ENCODE results near the gene TNP1. TPM values are rescaled to one million over a fixed set of nuclear protein-coding genes. Genes with fewer than 3 reads are reported as not detected.

TNP1 gene
- total RNA-seq, 1 donor: not detected

DNA sequence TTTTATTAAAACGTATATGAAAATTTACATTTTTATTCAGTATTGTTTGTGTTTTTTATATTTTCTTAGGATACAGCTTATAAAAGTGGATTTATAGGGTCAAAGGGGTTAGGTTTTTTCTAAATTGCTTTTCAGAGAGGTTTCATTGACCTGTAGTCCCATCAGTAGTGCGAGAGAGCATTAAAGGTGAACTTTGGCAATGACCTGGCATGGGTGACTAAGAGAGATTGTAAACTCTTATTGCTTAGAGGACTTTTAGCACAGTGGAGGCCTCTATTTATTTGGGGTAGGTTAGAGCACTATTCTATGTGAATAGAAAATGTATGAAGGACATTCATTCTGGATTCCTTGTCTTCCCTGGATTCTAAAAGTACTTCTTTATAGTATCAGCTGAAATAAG lies 16.0 kb upstream of the TNP1 start:
- DNase-seq (ENCODE audit: low read depth in 2 of 3, low spot score in 2 of 3): no peak

- peak in 1 of 3 donors; percentile 24 for DNase-seq (ENCODE audit: low read depth in 2 of 3, low spot score in 2 of 3)
These were observed 13.7 kb upstream of the TNP1 start for GRCh38 chr2:216873573-216873972.

- no peak for DNase-seq (ENCODE audit: low read depth in 2 of 3, low spot score in 2 of 3)
These were observed 12.8 kb upstream of the TNP1 start for GRCh38 chr2:216872624-216873023.

GRCh38 chr2:216872040-216872439 lies 12.2 kb upstream of the TNP1 start:
- no peak for DNase-seq (ENCODE audit: low read depth in 2 of 3, low spot score in 2 of 3)

DNA sequence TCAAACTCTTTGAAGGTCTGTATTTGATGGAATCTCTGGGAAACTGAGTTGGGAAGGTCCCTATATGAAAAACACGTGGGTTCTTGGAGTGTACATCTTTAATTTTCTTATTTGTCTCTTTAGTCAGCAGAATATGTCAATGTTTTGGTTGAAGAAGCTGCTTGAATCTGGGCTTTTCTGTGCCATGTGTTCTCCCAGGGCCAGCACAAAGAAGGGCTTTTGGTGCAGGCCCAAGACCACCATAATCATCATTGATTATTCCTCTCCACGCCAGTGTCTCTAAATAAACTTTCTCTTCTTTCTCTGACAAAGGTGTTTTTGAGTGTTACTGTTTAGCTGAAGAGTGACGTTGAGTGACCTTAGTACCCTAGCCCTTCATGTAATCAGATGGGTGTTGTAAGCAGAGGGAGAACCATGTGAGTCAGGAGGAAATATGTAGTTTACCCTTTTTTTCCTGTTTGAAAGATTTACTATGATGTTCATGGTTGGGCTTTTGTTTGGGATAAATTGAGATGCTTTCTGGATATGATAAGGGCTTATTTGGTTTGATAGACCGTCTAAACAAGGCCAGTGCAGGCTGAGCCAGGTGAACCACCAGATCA lies 11.6 kb upstream of the TNP1 start:
- DNase-seq (ENCODE audit: low read depth in 2 of 3, low spot score in 2 of 3): no peak

- DNase-seq (ENCODE audit: low read depth in 2 of 3, low spot score in 2 of 3): no peak
These were observed 10.9 kb upstream of the TNP1 start for GRCh38 chr2:216870508-216871332.

- DNase-seq (ENCODE audit: low read depth in 2 of 3, low spot score in 2 of 3): no peak
These were observed 6.7 kb upstream of the TNP1 start for GRCh38 chr2:216866515-216867095.

GRCh38 chr2:216865658-216866057 lies 5.8 kb upstream of the TNP1 start:
- no peak for DNase-seq (ENCODE audit: low read depth in 2 of 3, low spot score in 2 of 3)

DNA sequence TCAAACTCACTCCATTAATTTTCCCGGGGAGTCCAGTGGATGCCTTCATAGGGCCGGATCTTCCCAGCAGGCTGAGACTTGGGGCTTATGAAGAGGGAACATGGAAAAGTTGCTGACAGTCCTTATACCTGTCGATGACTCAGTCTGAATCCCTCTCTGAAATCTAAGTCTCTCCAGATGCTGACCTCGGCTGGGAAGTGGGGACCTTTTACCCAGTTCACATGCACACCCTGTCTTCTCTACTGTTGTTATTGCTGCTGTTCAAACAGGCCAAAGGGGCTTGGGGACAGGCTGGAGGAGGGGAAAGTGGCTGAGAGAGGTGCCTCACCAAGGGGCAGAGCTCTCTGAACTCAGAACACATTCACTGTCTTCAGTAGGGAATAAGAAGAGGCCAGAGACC lies 4.1 kb upstream of the TNP1 start:
- DNase-seq (ENCODE audit: low read depth in 2 of 3, low spot score in 2 of 3): no peak

DNA sequence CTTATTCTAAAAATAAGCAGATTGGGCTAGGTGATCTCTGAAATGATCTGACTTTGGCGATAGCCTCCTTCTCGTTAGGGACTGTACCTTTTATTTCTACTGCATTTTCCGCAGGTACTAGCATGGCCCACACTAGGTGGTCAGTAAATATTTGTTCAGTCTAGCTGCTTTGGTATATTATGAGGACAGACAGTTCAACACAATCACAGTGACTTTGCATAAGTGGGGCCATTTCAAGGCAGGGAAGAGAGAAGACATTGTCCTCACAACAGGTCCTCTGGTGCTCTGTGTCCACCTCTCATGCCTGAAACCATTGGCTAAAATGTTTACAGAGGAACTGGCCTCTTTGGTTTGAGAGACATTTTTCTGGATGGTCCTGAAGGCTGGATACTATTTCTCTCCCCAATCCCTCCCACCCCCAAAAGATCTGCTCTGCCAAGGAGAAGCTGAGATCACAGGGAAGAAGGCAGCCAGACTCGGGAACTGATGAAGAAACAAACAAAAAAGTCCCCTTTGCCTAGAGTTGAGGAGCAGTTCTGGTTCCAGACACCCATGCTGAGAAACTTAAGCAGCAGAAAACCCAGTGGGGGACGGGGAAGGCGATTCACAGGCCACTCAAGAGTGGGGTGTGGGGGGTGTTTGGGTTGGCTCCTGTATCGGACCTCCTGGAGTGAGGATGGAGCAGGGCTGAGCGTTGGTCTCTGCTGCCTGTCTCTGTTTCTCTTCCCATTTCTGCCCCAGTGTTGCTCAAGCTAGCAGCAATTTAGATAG lies 2.9 kb upstream of the TNP1 start:
- DNase-seq (ENCODE audit: low read depth in 2 of 3, low spot score in 2 of 3): no peak

DNA sequence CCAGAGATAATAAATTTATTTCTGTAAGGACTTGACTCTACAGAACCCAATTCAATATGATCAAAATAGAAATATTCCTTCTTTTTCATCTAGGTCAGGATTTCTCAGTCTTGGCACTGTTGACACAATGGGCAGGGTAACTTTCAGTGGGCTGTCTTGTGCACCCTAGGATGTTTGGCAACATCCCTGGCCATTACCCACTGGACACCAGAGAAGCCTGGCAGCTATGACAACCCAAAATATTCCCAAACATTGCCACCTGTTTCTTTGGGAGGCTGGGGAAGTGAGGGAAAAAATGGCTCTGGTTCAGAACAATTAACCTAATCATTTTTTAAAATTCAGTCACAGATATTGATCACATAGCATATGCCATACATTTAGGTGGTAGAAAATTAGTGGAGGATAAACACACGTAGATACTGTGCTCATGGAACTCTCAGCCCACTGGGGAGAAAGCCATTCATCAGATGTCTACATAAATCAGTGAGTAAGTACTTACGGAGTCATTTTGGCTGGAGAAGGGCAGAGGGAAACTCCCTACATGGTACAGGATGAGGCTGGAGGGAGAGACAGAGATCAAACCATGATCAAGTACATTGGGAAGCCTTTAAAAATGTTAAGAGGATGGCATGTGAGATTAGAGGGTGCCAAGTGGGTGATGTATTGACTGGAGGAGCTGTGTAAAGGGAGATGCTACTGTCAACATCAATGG lies 718 bp upstream of the TNP1 start:
- DNase-seq (ENCODE audit: low read depth in 2 of 3, low spot score in 2 of 3): no peak

- DNase-seq (ENCODE audit: low read depth in 2 of 3, low spot score in 2 of 3): no peak
These were observed 1.6 kb downstream of the TNP1 start for GRCh38 chr2:216858312-216858711.

- DNase-seq (ENCODE audit: low read depth in 2 of 3, low spot score in 2 of 3): peak in 1 of 3 donors; percentile 2
These were observed 2.7 kb downstream of the TNP1 start for GRCh38 chr2:216857131-216857550.

DNA sequence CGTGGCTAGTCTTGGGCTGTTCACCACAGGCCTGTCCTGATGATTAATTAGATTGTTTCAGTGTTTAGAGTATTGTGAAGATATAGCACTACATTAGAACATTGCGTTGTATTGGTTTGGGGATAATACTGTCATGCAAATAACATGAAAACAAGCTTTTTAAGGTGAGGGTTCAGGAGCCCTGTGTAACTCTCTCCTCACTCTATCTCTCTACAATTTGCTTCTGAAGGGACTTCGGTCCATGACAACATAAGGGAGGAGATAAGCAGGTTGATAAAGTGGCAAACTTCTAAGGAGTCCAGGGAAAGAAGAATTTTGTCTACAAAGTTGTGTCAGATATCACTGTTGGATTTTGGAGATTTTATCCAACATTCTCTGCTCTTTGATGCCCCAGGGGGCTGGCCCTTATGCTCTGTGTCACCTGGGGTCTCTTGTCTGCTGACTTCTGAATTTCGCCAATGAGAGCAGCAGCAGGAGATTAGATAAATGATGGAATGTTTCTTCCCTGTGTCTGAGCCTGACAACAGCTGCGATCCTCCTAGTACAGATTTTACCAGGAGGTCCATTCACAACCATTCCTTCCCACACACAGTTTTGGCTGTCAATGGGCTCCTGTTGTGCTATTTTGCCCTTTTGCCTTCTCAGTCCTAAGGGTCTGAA lies 3.3 kb downstream of the TNP1 start:
- DNase-seq (ENCODE audit: low read depth in 2 of 3, low spot score in 2 of 3): no peak

- no peak for DNase-seq (ENCODE audit: low read depth in 2 of 3, low spot score in 2 of 3)
These were observed 4.3 kb downstream of the TNP1 start for GRCh38 chr2:216855605-216856004.

GRCh38 chr2:216855079-216855478 lies 4.8 kb downstream of the TNP1 start:
- DNase-seq (ENCODE audit: low read depth in 2 of 3, low spot score in 2 of 3): no peak

DNA sequence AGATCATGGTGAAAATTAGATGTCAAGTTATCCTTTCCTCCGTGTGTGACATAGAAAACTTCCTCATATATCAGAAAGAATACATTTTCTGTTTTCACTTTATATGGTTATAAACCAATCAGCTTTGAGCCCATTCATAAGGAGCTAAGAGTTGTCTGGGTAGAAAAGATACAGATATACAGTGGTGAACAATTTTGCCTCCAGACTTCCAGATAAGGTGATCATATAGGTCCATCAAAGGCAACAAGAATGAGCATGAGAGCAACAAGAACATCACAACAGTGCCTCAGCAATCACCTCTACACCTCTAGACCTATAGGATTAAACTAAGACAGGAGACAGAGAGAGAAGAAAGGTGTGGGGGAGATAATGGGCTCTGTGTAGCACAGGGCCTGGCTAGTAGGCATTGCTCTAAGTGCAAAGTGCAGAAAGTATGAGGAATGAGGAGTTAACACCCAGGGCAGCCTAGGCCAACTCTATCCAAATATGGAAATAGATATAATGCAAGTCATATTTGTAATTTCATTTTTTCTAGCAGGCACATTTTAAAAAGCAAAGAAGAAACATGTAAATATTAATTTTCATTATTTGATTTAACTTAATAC lies 8.3 kb downstream of the TNP1 start:
- DNase-seq (ENCODE audit: low read depth in 2 of 3, low spot score in 2 of 3): no peak

DNA sequence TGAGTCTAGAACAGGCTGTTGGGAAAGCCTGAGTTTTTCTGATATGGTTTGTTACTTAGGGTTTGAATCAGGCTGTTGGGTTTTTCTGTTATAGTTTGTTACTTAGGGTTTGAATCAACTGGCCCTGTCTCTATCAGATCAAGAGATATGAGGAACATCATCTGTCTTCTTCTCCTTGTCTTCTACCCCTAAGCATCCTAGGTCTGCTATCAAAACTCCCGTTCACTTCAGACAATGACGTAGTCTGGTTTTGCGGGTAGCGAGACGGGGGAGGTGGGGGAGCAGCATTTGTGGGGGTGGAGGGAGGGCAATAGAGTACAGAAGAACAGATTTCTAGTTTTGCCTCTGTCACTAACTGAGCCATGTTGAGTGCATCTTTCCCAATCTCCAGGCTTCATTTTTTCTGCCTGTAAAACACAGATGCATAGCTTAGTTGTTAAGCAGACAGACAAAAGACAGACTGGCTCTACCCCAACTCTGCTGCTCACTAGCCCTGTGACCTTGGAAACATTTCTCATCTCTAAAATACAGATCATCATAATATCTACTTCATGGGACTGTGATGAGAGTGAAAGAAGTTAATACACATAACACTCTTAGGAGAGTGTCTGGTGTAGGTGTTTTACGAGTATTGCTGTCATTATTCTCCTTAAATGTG lies 9.1 kb downstream of the TNP1 start:
- DNase-seq (ENCODE audit: low read depth in 2 of 3, low spot score in 2 of 3): no peak

- no peak for DNase-seq (ENCODE audit: low read depth in 2 of 3, low spot score in 2 of 3)
These were observed 9.9 kb downstream of the TNP1 start for GRCh38 chr2:216849987-216850386.
